ACHN (cell line): Measurements from ENCODE around the gene SFSWAP.
"Not testable (repeated sequence)": the region's sequence is repeated elsewhere in the genome, so short reads cannot be mapped to it uniquely, and the experiment has no call there.

Source experiments
- DNase-seq: peaks from one replicate; pipeline ENCODE4 v3.0.0-alpha.2; 2015
- in situ Hi-C: cut with HindIII; loops from 2 replicates; pipeline ENCODE4 v1.10.0; 2017; ENCODE audit warnings: low sequenced_read_pairs, low pct_ligation_motif_present, low pct_unique_long_range_greater_than_20kb

The SFSWAP gene

GRCh38 chr12:131695968-131696367, 14.9 kb upstream of the SFSWAP start:
- in situ Hi-C loops, result no loop called here

GRCh38 chr12:131698286-131698685, 12.6 kb upstream of the SFSWAP start:
- DNase-seq, result no peak
- in situ Hi-C loops, result no loop called here

More at GRCh38 chr12:131695968-131696367, 14.9 kb upstream of the SFSWAP start:
- no peak for DNase-seq

- DNase-seq, result no peak
- in situ Hi-C loops, result no loop called here
These were observed 11.5 kb upstream of the SFSWAP start for GRCh38 chr12:131699434-131699833.

GRCh38 chr12:131700271-131700670, 10.6 kb upstream of the SFSWAP start:
- no peak for DNase-seq
- in situ Hi-C loops, result no loop called here

GRCh38 chr12:131701705-131702572, 9.0 kb upstream of the SFSWAP start:
- in situ Hi-C loops, result no loop called here
- no peak for DNase-seq

GRCh38 chr12:131702573-131702877, 8.4 kb upstream of the SFSWAP start:
- in situ Hi-C loops, result no loop called here

GRCh38 chr12:131703161-131703560, 7.7 kb upstream of the SFSWAP start:
- in situ Hi-C loops, result no loop called here
- DNase-seq, result no peak

More at GRCh38 chr12:131702573-131702877, 8.4 kb upstream of the SFSWAP start:
- no peak for DNase-seq

GRCh38 chr12:131704509-131704908, 6.4 kb upstream of the SFSWAP start:
- in situ Hi-C loops, result no loop called here
- no peak for DNase-seq

GRCh38 chr12:131706709-131707108, 4.2 kb upstream of the SFSWAP start:
- in situ Hi-C loops, DNase-seq: not testable (repeated sequence)

- in situ Hi-C loops, result no loop called here
- no peak for DNase-seq
These were observed 1.7 kb upstream of the SFSWAP start for GRCh38 chr12:131709226-131709625.

GRCh38 chr12:131711551-131712205, 788 bp downstream of the SFSWAP start:
- in situ Hi-C loops, result no loop called here
- no peak for DNase-seq

GRCh38 chr12:131713349-131713748, 2.5 kb downstream of the SFSWAP start:
- in situ Hi-C loops, result no loop called here
- DNase-seq, result no peak

GRCh38 chr12:131714759-131715158, 3.9 kb downstream of the SFSWAP start:
- no peak for DNase-seq
- in situ Hi-C loops, result no loop called here

GRCh38 chr12:131716282-131716681, 5.4 kb downstream of the SFSWAP start:
- in situ Hi-C loops, result no loop called here
- DNase-seq, result no peak

GRCh38 chr12:131720241-131720640, 9.4 kb downstream of the SFSWAP start:
- in situ Hi-C loops, result no loop called here
- no peak for DNase-seq

GRCh38 chr12:131720921-131721320, 10.0 kb downstream of the SFSWAP start:
- in situ Hi-C loops, result no loop called here
- DNase-seq, result no peak

- no peak for DNase-seq
- in situ Hi-C loops, result no loop called here
These were observed 10.7 kb downstream of the SFSWAP start for GRCh38 chr12:131721548-131721947.

GRCh38 chr12:131723532-131723931, 12.6 kb downstream of the SFSWAP start:
- in situ Hi-C loops, result no loop called here
- no peak for DNase-seq

GRCh38 chr12:131724534-131724933, 13.6 kb downstream of the SFSWAP start:
- in situ Hi-C loops, result no loop called here
- no peak for DNase-seq

GRCh38 chr12:131725503-131725902, 14.6 kb downstream of the SFSWAP start:
- in situ Hi-C loops, result no loop called here
- DNase-seq, result no peak
